Ascending aorta (tissue), 2 donors: ENCODE measurements around the gene MEAK7. TPM values are rescaled to one million over a fixed set of nuclear protein-coding genes. Genes with fewer than 3 reads are reported as not detected.

Experiments
- DNase-seq, 2 donors: peaks; one replicate each; pipeline ENCODE4 v3.0.0-alpha.2; 2019; ENCODE audit warnings: low spot score in 2 of 2
- H3K27ac ChIP-seq, 2 donors: fragments of 200-600 bp; sonication (generic); one replicate each; pipeline ENCODE4 v1.5.1; 2016 to 2017; ENCODE audit warnings: mild to moderate bottlenecking in 1 of 2
- H3K27me3 ChIP-seq: fragments of 200-600 bp; sonication (generic); one replicate; pipeline ENCODE4 v1.5.1; 2017
- H3K36me3 ChIP-seq, 2 donors: fragments of 200-600 bp; sonication (generic); one replicate each; pipeline ENCODE4 v1.5.1; 2016
- H3K4me1 ChIP-seq, 2 donors: fragments of 200-600 bp; sonication (generic); one replicate each; pipeline ENCODE4 v1.5.1; 2016 to 2017; ENCODE audit warnings: mild to moderate bottlenecking in 1 of 2
- H3K4me3 ChIP-seq, 2 donors: fragments of 200-600 bp; sonication (generic); one replicate each; pipeline ENCODE4 v1.5.1; 2016 to 2017; ENCODE audit warnings: mild to moderate bottlenecking in 1 of 2
- H3K9me3 ChIP-seq, 2 donors: fragments of 200-600 bp; sonication (generic); one replicate each; pipeline ENCODE4 v1.5.1; 2016
- intact Hi-C: fragments of 100-400 bp; cut with DNase I; formaldehyde crosslinking; loops from one replicate; pipeline ENCODE4 v1.15.1; 2023
- total RNA-seq: library from RNA; depleted of rRNA; stranded (reverse); fragments of >200 nt; gene quantifications from one replicate; pipeline ENCODE4 v1.1.0, GENCODE V29; 2016
- TF ChIP-seq, protein P1 (sequence below), 3 experiments: fragments of 200-600 bp in 2 of 3; fragments of 450-650 bp in 1 of 3; sonication (generic) in 2 of 3; IDR thresholded peaks; one replicate each; pipeline ENCODE4 v1.5.1; 2016 to 2019; ENCODE audit warnings: antibody characterized with exemption in 3 of 3, mild to moderate bottlenecking in 1 of 3, moderate library complexity in 1 of 3

MEAK7 gene
- total RNA-seq, 1 donor from 2014 or later = 5.4 TPM

DNA sequence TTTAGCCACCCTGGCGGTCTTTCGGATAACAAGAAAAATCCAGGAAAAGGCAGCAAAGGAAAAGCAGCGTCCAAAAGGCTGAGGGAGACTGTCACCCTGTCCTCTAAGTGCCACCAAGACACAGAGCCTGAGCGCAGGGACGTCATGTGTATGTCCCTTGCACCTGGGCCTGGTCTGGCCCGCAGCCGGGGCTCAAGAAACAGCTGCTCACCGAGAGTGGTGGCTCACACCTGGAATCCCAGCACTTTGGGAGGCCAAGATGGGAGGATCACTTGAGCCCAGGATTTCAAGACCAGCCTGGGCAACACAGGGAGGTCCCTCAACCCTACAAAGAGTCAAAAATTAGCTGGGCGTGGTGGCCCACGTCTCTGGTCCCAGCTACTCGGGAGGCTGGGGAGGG lies 9.2 kb upstream of the MEAK7 start:
- TF ChIP-seq, protein P1, sequence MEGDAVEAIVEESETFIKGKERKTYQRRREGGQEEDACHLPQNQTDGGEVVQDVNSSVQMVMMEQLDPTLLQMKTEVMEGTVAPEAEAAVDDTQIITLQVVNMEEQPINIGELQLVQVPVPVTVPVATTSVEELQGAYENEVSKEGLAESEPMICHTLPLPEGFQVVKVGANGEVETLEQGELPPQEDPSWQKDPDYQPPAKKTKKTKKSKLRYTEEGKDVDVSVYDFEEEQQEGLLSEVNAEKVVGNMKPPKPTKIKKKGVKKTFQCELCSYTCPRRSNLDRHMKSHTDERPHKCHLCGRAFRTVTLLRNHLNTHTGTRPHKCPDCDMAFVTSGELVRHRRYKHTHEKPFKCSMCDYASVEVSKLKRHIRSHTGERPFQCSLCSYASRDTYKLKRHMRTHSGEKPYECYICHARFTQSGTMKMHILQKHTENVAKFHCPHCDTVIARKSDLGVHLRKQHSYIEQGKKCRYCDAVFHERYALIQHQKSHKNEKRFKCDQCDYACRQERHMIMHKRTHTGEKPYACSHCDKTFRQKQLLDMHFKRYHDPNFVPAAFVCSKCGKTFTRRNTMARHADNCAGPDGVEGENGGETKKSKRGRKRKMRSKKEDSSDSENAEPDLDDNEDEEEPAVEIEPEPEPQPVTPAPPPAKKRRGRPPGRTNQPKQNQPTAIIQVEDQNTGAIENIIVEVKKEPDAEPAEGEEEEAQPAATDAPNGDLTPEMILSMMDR (IDR thresholded peaks at IDR 0.05) = no peak
- no peak for DNase-seq
- H3K4me3 ChIP-seq = no peak overlapping the region
- no peaks in the 10 kb centered on the region for H3K4me1 ChIP-seq
- no peak overlapping the region for H3K27ac ChIP-seq
- no peaks in the 10 kb centered on the region for H3K9me3 ChIP-seq
- H3K36me3 ChIP-seq = no peaks in the 10 kb centered on the region
- no peaks in the 10 kb centered on the region for H3K27me3 ChIP-seq
- intact Hi-C loops = no loop called here

DNA sequence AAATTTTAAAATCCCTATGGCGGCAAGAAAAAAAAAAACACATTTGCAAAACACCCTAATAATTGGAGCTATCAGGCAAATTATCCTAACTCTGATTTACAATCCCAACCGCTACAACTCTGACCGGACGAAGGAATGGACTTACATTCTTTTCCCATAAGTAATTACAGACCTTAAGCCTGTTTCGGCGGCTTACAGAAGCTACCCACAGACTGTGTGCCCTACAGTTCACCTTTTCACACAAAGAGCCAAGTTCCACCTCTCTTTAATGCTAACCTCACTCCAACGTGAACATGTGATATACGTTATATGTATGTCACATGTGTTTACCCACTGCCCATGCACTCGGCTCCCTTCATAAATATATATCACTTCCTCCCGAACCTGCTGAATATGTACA lies 8.7 kb upstream of the MEAK7 start:
- Histone ChIP-seq H3K4me3 (no peak overlapping the region), H3K27me3 (no peaks in the 10 kb centered on the region), H3K27ac (no peak overlapping the region), H3K36me3 (no peaks in the 10 kb centered on the region), H3K4me1 (no peaks in the 10 kb centered on the region), H3K9me3 (no peaks in the 10 kb centered on the region)
- no peak for DNase-seq
- intact Hi-C loops = no loop called here
- TF ChIP-seq, protein P1 (IDR thresholded peaks at IDR 0.05) = no peak

DNA sequence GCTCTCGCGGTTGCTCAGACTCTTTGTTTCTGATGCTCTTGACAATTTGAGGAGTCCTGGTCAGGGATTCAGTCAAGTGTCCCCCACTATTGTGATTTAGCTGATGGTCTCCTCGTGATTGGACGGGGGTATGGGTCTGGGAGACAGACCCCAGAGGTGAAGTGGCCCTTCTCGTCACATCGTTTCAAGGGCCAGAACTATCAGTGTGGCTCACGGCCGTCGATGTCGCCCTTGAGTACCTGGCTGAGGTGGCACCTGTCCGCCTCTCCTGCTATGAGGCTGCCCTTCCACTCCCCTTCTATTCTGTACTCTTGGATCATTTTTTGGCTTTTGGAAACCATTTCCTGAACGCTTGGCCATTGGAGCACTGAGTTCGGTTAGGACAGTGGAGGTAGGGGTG lies 7.4 kb upstream of the MEAK7 start:
- intact Hi-C loops = loop anchor here (1.0 kb wide), 2 partner anchors 110 to 214 kb away; no protein-coding TSS in a partner anchor
- H3K27me3 ChIP-seq = no peaks in the 10 kb centered on the region
- TF ChIP-seq, protein P1 (IDR thresholded peaks at IDR 0.05) = no peak

DNA sequence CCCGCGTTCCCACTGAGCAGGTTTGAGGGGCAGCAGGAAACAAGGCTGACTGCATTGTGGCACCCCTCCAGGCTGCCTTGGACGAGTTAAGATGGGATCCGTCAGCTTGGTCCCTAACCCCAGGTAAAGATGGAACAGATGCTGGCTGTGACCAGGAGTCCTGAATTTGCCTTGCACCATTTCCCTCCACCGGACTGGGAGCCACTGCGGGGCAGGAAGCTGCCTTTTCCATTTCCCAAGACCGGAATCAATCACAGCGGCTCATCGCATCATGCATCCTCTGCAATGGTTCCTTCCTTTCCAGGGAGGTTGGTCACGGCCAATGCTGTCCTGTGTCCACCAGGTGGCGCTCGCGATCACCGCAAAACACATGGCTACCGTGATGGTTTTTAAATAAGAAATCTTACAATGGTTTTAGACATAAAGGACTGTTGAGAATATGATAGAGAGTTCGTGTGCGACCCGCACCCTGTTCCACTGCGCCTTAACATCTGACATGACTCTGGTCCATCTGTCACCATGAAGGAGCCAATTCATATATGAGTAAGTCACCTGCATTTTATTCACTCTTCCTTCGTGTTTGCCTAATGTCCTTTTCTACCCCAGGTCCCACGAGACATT lies 6.8 kb upstream of the MEAK7 start:
- intact Hi-C loops = loop anchor here (1.0 kb wide), 2 partner anchors 111 to 215 kb away; no protein-coding TSS in a partner anchor
- H3K4me3 ChIP-seq = peak overlapping the region in 1 of 2 donors; percentile 4
- TF ChIP-seq, protein P1 (IDR thresholded peaks at IDR 0.05) = peak; percentile 95 to 98 (median 95)
- no peaks in the 10 kb centered on the region for H3K9me3 ChIP-seq
- no peaks in the 10 kb centered on the region for H3K36me3 ChIP-seq
- DNase-seq = peak; percentile 46 to 93
- H3K27me3 ChIP-seq = no peaks in the 10 kb centered on the region
- no peaks in the 10 kb centered on the region for H3K4me1 ChIP-seq
- H3K27ac ChIP-seq = no peak overlapping the region

More for the DNA sequence above, 7.4 kb upstream of the MEAK7 start:
- no peak for DNase-seq
- Histone ChIP-seq H3K27ac (no peak overlapping the region), H3K4me3 (no peak overlapping the region), H3K36me3 (no peaks in the 10 kb centered on the region), H3K9me3 (no peaks in the 10 kb centered on the region), H3K4me1 (no peaks in the 10 kb centered on the region)

DNA sequence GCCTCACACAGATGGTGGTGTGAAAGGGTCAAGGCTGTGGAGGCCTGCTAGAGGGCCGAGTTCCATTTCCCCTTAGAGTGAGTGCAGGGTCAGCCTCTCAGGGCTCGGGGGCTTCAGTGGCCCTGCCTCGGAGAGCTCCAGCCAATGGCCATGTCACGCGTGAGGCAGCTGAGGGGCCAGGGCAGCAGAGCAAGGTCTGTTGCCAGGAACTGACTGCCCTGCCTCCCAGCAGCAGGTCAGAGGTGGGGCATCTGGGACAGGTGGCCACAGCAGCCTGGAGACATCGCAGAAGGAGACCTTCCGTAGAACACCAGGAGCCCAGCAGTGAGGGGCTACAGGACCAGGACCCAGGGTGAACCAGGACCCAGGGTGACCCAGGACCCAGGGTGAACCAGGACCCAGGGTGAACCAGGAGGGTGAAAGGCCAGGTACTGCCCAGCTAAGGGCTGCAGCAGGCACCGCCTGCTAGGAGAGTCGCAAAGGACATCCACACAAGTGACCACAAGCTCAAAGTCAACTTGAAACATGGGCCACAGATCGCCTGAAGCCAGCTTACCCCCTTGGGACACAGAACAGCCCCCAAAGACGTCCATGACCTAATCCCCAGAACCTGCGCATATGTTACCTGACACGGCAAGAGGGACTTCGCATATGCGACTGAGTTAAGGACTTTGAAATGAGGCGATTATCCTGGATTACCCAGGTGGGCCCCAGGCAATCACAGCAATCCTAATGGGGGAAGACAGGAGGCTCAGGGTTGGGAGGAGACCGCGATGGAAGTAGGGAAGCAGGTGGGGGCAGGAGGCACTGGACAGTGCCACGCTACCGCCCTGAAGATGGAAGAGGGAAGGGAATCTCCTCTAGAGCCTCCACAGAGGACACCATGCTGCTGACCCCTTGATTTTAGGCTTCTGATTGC lies 4.8 kb upstream of the MEAK7 start:
- Histone ChIP-seq H3K4me3 (no peak overlapping the region), H3K27ac (no peak overlapping the region), H3K9me3 (no peaks in the 10 kb centered on the region), H3K36me3 (no peaks in the 10 kb centered on the region), H3K27me3 (no peaks in the 10 kb centered on the region), H3K4me1 (no peaks in the 10 kb centered on the region)
- TF ChIP-seq, protein P1 (IDR thresholded peaks at IDR 0.05) = no peak
- DNase-seq = no peak
- intact Hi-C loops = loop anchor here (10.0 kb wide), 1 partner anchor 394 kb away; the partner anchor contains the start of gene MBTPS1
